ENCODE measurements around the gene PTPRT. TPM values are rescaled to one million over a fixed set of nuclear protein-coding genes. Genes with fewer than 3 reads are reported as not detected.

Gene PTPRT
- total and polyA plus RNA-seq, 10 of the 15 experiments (the other 5 are each of a cell fraction or from before 2014, with no cell fraction given) = not detected

GRCh38 chr20:42708266-42708665, 481.4 kb downstream of the PTPRT start:
- Histone ChIP-seq H3K27ac (ENCODE audit: control insufficient read depth, insufficient read depth) (no peak overlapping the region), H3K4me1 (ENCODE audit: control insufficient read depth, insufficient read depth, low read length) (no peaks in the 10 kb centered on the region), H4K20me1 (ENCODE audit: control insufficient read depth, insufficient read depth) (no peaks in the 10 kb centered on the region), H3K79me2 (ENCODE audit: control insufficient read depth, insufficient read depth, low read length) (no peaks in the 10 kb centered on the region), H3K4me2 (ENCODE audit: control insufficient read depth, insufficient read depth) (no peak overlapping the region), H3K27me3 (replicated peaks in 1 of 2; ENCODE audit: control insufficient read depth in 2 of 2, insufficient read depth in 2 of 2, low read length in 1 of 2) (no peaks in the 10 kb centered on the region), H3K9ac (ENCODE audit: control insufficient read depth, insufficient read depth, low read length) (no peak overlapping the region), H3K4me3 (no peak overlapping the region), H3K36me3 (ENCODE audit: control insufficient read depth in 2 of 2, insufficient read depth in 2 of 2, low read length in 1 of 2) (no peaks in the 10 kb centered on the region), H2AFZ (ENCODE audit: control insufficient read depth, low read depth, low read length) (no peak overlapping the region), H3K9me3 (replicated peaks; ENCODE audit: control insufficient read depth, insufficient read depth, low read length) (no peaks in the 10 kb centered on the region; the same call in 2 of the 3 replicates)
- ATAC-seq (no peak), FAIRE-seq (no peak), DNase-seq (ENCODE audit: low read depth, low spot score) (no peak)
- in situ Hi-C loops (cut with MboI) (no loop called here), intact Hi-C loops (cut with micrococcal nuclease; ENCODE audit: unreplicated experiment) (no loop called here)
- 41% methylated on average over 3 of the region's 3 CpGs for WGBS (ENCODE audit: insufficient coverage, insufficient replicate concordance, low lambda C conversion rate, missing lambda C conversion rate)
- RAD21 ChIA-PET (ENCODE audit: unreplicated experiment) = no interaction called here
- SMC1A ChIA-PET (ENCODE audit: uncharacterized antibody, unreplicated experiment) = no interaction called here
- TF ChIP-seq SMARCA5 (IDR thresholded peaks at IDR 0.05) = no peak
- no peak for TF ChIP-seq ELK1 (IDR thresholded peaks at IDR 0.05; ENCODE audit: low read depth, low read length)
- TF ChIP-seq TCF12 (IDR thresholded peaks at IDR 0.05; ENCODE audit: low read depth, low read length) = no peak
- TF ChIP-seq MYB (IDR thresholded peaks at IDR 0.05; ENCODE audit: borderline replicate concordance, low read depth, low read length) = no peak
- no peak for TF ChIP-seq CHD2 (IDR thresholded peaks at IDR 0.05; ENCODE audit: borderline replicate concordance, low read depth, low read length)
- no peak for TF ChIP-seq CBX5 (IDR thresholded peaks at IDR 0.05; ENCODE audit: low read depth)
- TF ChIP-seq TARDBP (IDR thresholded peaks at IDR 0.05; ENCODE audit: borderline replicate concordance) = no peak
- TF ChIP-seq CREB1 (IDR thresholded peaks at IDR 0.05; ENCODE audit: low read depth) = no peak
- no TSS peak for BruUV-seq (replicated peaks)
- POLR2A ChIA-PET = no interaction called here
- CTCF ChIA-PET = no interaction called here

GRCh38 chr20:42706759-42707158, 482.9 kb downstream of the PTPRT start:
- DNase-seq (ENCODE audit: low read depth, low spot score) = no peak
- no peak overlapping the region for H3K27ac ChIP-seq (ENCODE audit: control insufficient read depth, insufficient read depth)
- no peak overlapping the region for H2AFZ ChIP-seq (ENCODE audit: control insufficient read depth, low read depth, low read length)
- no peaks in the 10 kb centered on the region for H3K27me3 ChIP-seq (replicated peaks in 1 of 2; ENCODE audit: control insufficient read depth in 2 of 2, insufficient read depth in 2 of 2, low read length in 1 of 2)
- no peaks in the 10 kb centered on the region for H3K4me1 ChIP-seq (ENCODE audit: control insufficient read depth, insufficient read depth, low read length)
- no peak overlapping the region for H3K4me2 ChIP-seq (ENCODE audit: control insufficient read depth, insufficient read depth)
- no peak overlapping the region for H3K4me3 ChIP-seq
- BruUV-seq (replicated peaks) = no TSS peak
- CTCF ChIA-PET = no interaction called here
- no peaks in the 10 kb centered on the region; the same call in 2 of the 3 replicates for H3K9me3 ChIP-seq (replicated peaks; ENCODE audit: control insufficient read depth, insufficient read depth, low read length)
- no peaks in the 10 kb centered on the region for H3K36me3 ChIP-seq (ENCODE audit: control insufficient read depth in 2 of 2, insufficient read depth in 2 of 2, low read length in 1 of 2)
- H3K9ac ChIP-seq (ENCODE audit: control insufficient read depth, insufficient read depth, low read length) = no peak overlapping the region
- ATAC-seq = no peak
- POLR2A ChIA-PET = no interaction called here
- no peaks in the 10 kb centered on the region for H3K79me2 ChIP-seq (ENCODE audit: control insufficient read depth, insufficient read depth, low read length)
- SMC1A ChIA-PET (ENCODE audit: uncharacterized antibody, unreplicated experiment) = no interaction called here
- 6% methylated on average over 1 of the region's 1 CpG for WGBS (ENCODE audit: insufficient coverage, insufficient replicate concordance, low lambda C conversion rate, missing lambda C conversion rate)
- RAD21 ChIA-PET (ENCODE audit: unreplicated experiment) = no interaction called here
- no peak for FAIRE-seq
- intact Hi-C loops (cut with micrococcal nuclease; ENCODE audit: unreplicated experiment) (no loop called here), in situ Hi-C loops (cut with MboI) (no loop called here)
- no peaks in the 10 kb centered on the region for H4K20me1 ChIP-seq (ENCODE audit: control insufficient read depth, insufficient read depth)
- TF ChIP-seq HSF1 (IDR thresholded peaks at IDR 0.05; ENCODE audit: low read depth, low read length) = no peak
- no peak for TF ChIP-seq POLR2A (IDR thresholded peaks at IDR 0.05; ENCODE audit: low read depth, low read length)
- no peak for TF ChIP-seq RBBP5 (conservative IDR thresholded peaks at IDR 0.05)
- TF ChIP-seq CUX1 (IDR thresholded peaks at IDR 0.05; ENCODE audit: insufficient replicate concordance, low read depth, low read length) = no peak
